ENCODE data around the gene CHCHD6. TPM values are rescaled to one million over a fixed set of nuclear protein-coding genes. Genes with fewer than 3 reads are reported as not detected.

Gene CHCHD6
- total and polyA plus RNA-seq, 12 donors, result 10.6 to 22.5 (median 17.6) TPM

- 23 to 35% (median 30%) methylated on average over 1 of the region's 1 CpG for WGBS, 4 donors
- H3K27ac ChIP-seq, result peak overlapping the region in 3 of 5 donors; percentile 23 to 67 (median 62)
- no peaks in the 10 kb centered on the region for H3K36me3 ChIP-seq (replicated peaks in 1 of 2)
- TF ChIP-seq CTCF (IDR thresholded peaks at IDR 0.05) (no peak), POLR2A (IDR thresholded peaks at IDR 0.05) (no peak)
- no peaks in the 10 kb centered on the region for H3K27me3 ChIP-seq
- H3K9me3 ChIP-seq (replicated peaks in 1 of 3), result no peaks in the 10 kb centered on the region
- H3K4me1 ChIP-seq (replicated peaks in 1 of 2), result peaks cover 11 to 26% of the 10 kb centered on the region in 2 donors
- intact Hi-C loops (cut with DNase I), result no loop called here
- H3K4me3 ChIP-seq, result no peak overlapping the region
- DNase-seq, result no peak
Measured at GRCh38 chr3:126896067-126896441, 192.0 kb downstream of the CHCHD6 start.

- no peak for DNase-seq
- H3K36me3 ChIP-seq (replicated peaks in 1 of 2), result no peaks in the 10 kb centered on the region
- TF ChIP-seq CTCF (IDR thresholded peaks at IDR 0.05), result no peak
- intact Hi-C loops (cut with DNase I), result no loop called here
- H3K27ac ChIP-seq, result no peak overlapping the region
- no peaks in the 10 kb centered on the region for H3K9me3 ChIP-seq (replicated peaks in 1 of 3)
- no peak overlapping the region for H3K4me3 ChIP-seq
- WGBS, 4 donors, result 70 to 83% (median 82%) methylated on average over 6 of the region's 6 CpGs
- no peaks in the 10 kb centered on the region for H3K27me3 ChIP-seq
- peaks cover 11 to 26% of the 10 kb centered on the region in 2 donors for H3K4me1 ChIP-seq (replicated peaks in 1 of 2)
Measured at GRCh38 chr3:126896968-126897367, 192.9 kb downstream of the CHCHD6 start.

- H3K27me3 ChIP-seq, result no peaks in the 10 kb centered on the region
- TF ChIP-seq POLR2A (IDR thresholded peaks at IDR 0.05), result no peak
- no peak for TF ChIP-seq CTCF (IDR thresholded peaks at IDR 0.05)
- intact Hi-C loops (cut with DNase I), result no loop called here
- no peaks in the 10 kb centered on the region for H3K36me3 ChIP-seq (replicated peaks in 1 of 2)
- DNase-seq, result no peak
- H3K27ac ChIP-seq, result peak overlapping the region in 1 of 5 donors; percentile 36
- H3K4me1 ChIP-seq (replicated peaks in 1 of 2), result peaks cover 11 to 26% of the 10 kb centered on the region in 2 donors
- WGBS, 4 donors, result 89 to 96% (median 93%) methylated on average over 6 to 7 of the region's 7 CpGs
- H3K4me3 ChIP-seq, result no peak overlapping the region
- H3K9me3 ChIP-seq (replicated peaks in 1 of 3), result no peaks in the 10 kb centered on the region
Measured at GRCh38 chr3:126897943-126898342, 193.9 kb downstream of the CHCHD6 start.

- H3K27me3 ChIP-seq, result no peaks in the 10 kb centered on the region
- TF ChIP-seq POLR2A (IDR thresholded peaks at IDR 0.05), result no peak
- TF ChIP-seq CTCF (IDR thresholded peaks at IDR 0.05), result no peak
- no peak overlapping the region for H3K4me3 ChIP-seq
- H3K9me3 ChIP-seq (replicated peaks in 1 of 3), result no peaks in the 10 kb centered on the region
- no peak overlapping the region for H3K27ac ChIP-seq
- WGBS, 4 donors, result 93 to 95% (median 94%) methylated on average over 8 to 10 of the region's 10 CpGs
- no peaks in the 10 kb centered on the region for H3K36me3 ChIP-seq (replicated peaks in 1 of 2)
- intact Hi-C loops (cut with DNase I), result no loop called here
- H3K4me1 ChIP-seq (replicated peaks in 1 of 2), result peaks cover 1 to 13% of the 10 kb centered on the region in 2 donors
- no peak for DNase-seq
Measured at GRCh38 chr3:126900859-126901540, 197.0 kb downstream of the CHCHD6 start.

Data from adrenal gland (tissue), 12 donors.